ENCODE results near the gene CDK5RAP3. TPM values are rescaled to one million over a fixed set of nuclear protein-coding genes. Genes with fewer than 3 reads are reported as not detected.

The CDK5RAP3 gene
- total RNA-seq, 4 donors from 2014 or later, result 95.8 to 115 (median 107) TPM

GRCh38 chr17:47941246-47942095, 29.4 kb upstream of the CDK5RAP3 start, which contains the start of gene PNPO:
TSS of gene PNPO (plus strand) at chr17:47941571. CDS start at chr17:47941676, 105 bp downstream.
- intact Hi-C loops (cut with DNase I; ENCODE audit: low total_unique reads), result no loop called here
- peak within 1 kb of the TSS; percentile 75 for H3K4me3 ChIP-seq (ENCODE audit: low read depth, poor library complexity, severe bottlenecking)
- TF ChIP-seq, protein P1, sequence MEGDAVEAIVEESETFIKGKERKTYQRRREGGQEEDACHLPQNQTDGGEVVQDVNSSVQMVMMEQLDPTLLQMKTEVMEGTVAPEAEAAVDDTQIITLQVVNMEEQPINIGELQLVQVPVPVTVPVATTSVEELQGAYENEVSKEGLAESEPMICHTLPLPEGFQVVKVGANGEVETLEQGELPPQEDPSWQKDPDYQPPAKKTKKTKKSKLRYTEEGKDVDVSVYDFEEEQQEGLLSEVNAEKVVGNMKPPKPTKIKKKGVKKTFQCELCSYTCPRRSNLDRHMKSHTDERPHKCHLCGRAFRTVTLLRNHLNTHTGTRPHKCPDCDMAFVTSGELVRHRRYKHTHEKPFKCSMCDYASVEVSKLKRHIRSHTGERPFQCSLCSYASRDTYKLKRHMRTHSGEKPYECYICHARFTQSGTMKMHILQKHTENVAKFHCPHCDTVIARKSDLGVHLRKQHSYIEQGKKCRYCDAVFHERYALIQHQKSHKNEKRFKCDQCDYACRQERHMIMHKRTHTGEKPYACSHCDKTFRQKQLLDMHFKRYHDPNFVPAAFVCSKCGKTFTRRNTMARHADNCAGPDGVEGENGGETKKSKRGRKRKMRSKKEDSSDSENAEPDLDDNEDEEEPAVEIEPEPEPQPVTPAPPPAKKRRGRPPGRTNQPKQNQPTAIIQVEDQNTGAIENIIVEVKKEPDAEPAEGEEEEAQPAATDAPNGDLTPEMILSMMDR (IDR thresholded peaks at IDR 0.05), result peak in 1 of 3 donors; percentile 1
- TF ChIP-seq POLR2A (IDR thresholded peaks at IDR 0.05), result no peak
- DNase-seq (ENCODE audit: low spot score in 2 of 2), result peak; percentile 97 to 98
- WGBS, 2 donors, result 1% methylated on average over 28 to 43 of the region's 50 CpGs

DNA sequence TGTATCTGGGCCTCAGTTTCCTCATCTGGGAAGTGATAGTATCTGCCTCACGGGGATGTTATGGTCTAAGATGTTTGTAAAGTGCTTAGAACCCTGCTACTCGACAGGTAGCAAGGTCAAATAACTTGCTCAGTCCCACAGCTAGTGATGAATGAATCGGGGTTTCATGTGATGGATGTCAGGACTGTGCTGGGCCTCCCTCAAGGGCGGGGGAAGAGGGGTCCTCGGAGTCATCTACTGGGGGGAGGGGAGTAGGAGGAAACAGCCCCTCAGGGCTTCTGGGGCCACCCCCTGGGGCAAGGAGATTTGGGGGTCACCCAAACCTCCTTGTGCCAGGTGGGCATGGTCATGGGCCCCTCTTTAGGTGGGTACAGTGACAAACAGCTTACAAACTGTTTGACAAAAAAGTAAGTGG, 28.8 kb upstream of the CDK5RAP3 start:
- DNase-seq (ENCODE audit: low spot score in 2 of 2), result no peak
- intact Hi-C loops (cut with DNase I; ENCODE audit: low total_unique reads), result no loop called here
- WGBS, 2 donors, result 6 to 16% methylated on average over 5 of the region's 5 CpGs
- no peak overlapping the region for H3K4me3 ChIP-seq (ENCODE audit: low read depth, poor library complexity, severe bottlenecking)
- no peak for TF ChIP-seq POLR2A (IDR thresholded peaks at IDR 0.05)
- TF ChIP-seq, protein P1 (IDR thresholded peaks at IDR 0.05), result no peak

- no peak for DNase-seq (ENCODE audit: low spot score in 2 of 2)
- no peak overlapping the region for H3K4me3 ChIP-seq (ENCODE audit: low read depth, poor library complexity, severe bottlenecking)
- WGBS, 2 donors, result 62 to 67% methylated on average over 6 of the region's 6 CpGs
- no peak for TF ChIP-seq POLR2A (IDR thresholded peaks at IDR 0.05)
- TF ChIP-seq, protein P1 (IDR thresholded peaks at IDR 0.05), result no peak
- intact Hi-C loops (cut with DNase I; ENCODE audit: low total_unique reads), result no loop called here
Observed at GRCh38 chr17:47942568-47942967, 28.3 kb upstream of the CDK5RAP3 start.

DNA sequence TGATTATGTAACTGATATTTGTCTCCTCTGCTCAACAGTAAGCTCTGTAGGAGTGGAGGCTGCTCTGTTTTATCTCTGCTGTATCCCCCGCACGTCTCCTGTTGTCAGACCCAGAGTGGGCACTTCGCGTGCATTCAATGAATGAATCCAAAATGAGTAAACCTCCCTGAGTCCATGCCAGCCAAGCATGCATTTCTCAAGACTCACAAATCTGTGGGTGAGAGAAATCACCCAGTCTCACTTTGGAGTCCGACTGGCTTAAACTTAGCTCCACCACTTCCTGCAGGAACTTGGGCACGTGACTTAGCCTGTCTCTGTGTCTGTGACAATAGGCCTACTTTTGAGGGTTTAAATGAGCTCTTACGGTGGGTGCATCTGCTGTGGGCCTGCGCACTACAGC, 25.8 kb upstream of the CDK5RAP3 start:
- TF ChIP-seq POLR2A (IDR thresholded peaks at IDR 0.05), result no peak
- TF ChIP-seq, protein P1 (IDR thresholded peaks at IDR 0.05), result no peak
- intact Hi-C loops (cut with DNase I; ENCODE audit: low total_unique reads), result no loop called here
- WGBS, 2 donors, result 75 to 82% methylated on average over 8 of the region's 8 CpGs
- no peak overlapping the region for H3K4me3 ChIP-seq (ENCODE audit: low read depth, poor library complexity, severe bottlenecking)
- no peak for DNase-seq (ENCODE audit: low spot score in 2 of 2)

- 89 to 91% methylated on average over 10 of the region's 10 CpGs for WGBS, 2 donors
- no peak for TF ChIP-seq POLR2A (IDR thresholded peaks at IDR 0.05)
- TF ChIP-seq, protein P1 (IDR thresholded peaks at IDR 0.05), result no peak
- no peak overlapping the region for H3K4me3 ChIP-seq (ENCODE audit: low read depth, poor library complexity, severe bottlenecking)
- intact Hi-C loops (cut with DNase I; ENCODE audit: low total_unique reads), result loop anchor here (2.0 kb wide), 1 partner anchor 97 kb away; no protein-coding TSS in a partner anchor
- no peak for DNase-seq (ENCODE audit: low spot score in 2 of 2)
Observed at GRCh38 chr17:47945529-47946508, 25.1 kb upstream of the CDK5RAP3 start.

Measured in lower leg skin (tissue), 4 donors.